IMR-90 (cell line): ENCODE results near the gene PAN3. TPM values are rescaled to one million over a fixed set of nuclear protein-coding genes. Genes with fewer than 3 reads are reported as not detected.

ENCODE experiments used
- ATAC-seq: fragments of 200-7000 bp; cut with Tn5 transposase; 2 replicates; pipeline ENCODE4 v1.9.1; 2020; ENCODE audit warnings: low read depth, mild to moderate bottlenecking, moderate library complexity
- BruUV-seq: library from RNA; stranded (reverse); fragments of 400-500 nt; replicated peaks from 2 replicates; lab custom pipeline; 2021; lab: Mats Ljungman, UMichigan
- CTCF ChIA-PET: fragments of 300-600 bp; formaldehyde crosslinking; extraction: SDS; loops from one replicate; lab custom pipeline; 2021; ENCODE audit warnings: antibody characterized with exemption; lab: Yijun Ruan, JAX
- POLR2A ChIA-PET: fragments of 300-600 bp; sonication (Branson Sonifier 250); formaldehyde crosslinking; loops from one replicate; lab custom pipeline; 2022; ENCODE audit warnings: antibody characterized with exemption; ENCODE audit not compliant: unreplicated experiment; lab: Charles Lee
- DNase-seq: peaks from one replicate; pipeline ENCODE4 v3.0.0; 2013
- H2AFZ ChIP-seq: replicated peaks from 2 replicates; pipeline ENCODE3; 2013; ENCODE audit warnings: low read length, mild to moderate bottlenecking; ENCODE audit not compliant: poor library complexity
- H2AK5ac ChIP-seq: 2 replicates; pipeline ENCODE4 v1.6.1; 2013; ENCODE audit warnings: low read depth, low read length, inconsistent platforms
- H2AK9ac ChIP-seq: replicated peaks from 2 replicates; pipeline ENCODE3; 2013; ENCODE audit warnings: mild to moderate bottlenecking, low read depth, low read length, moderate library complexity; ENCODE audit not compliant: poor library complexity
- H2BK120ac ChIP-seq: 2 replicates; pipeline ENCODE4 v1.6.1; 2013; ENCODE audit warnings: low read depth, low read length, inconsistent platforms
- H2BK15ac ChIP-seq: 3 replicates; pipeline ENCODE4 v1.6.1; 2013; ENCODE audit warnings: low read depth, low read length, inconsistent platforms
- H2BK20ac ChIP-seq: 2 replicates; pipeline ENCODE4 v1.6.1; 2013; ENCODE audit warnings: low read depth, mild to moderate bottlenecking, inconsistent platforms, low read length, moderate library complexity
- H2BK5ac ChIP-seq: 2 replicates; pipeline ENCODE4 v1.6.1; 2013; ENCODE audit warnings: mild to moderate bottlenecking, low read depth, low read length, inconsistent platforms; ENCODE audit not compliant: poor library complexity, severe bottlenecking
- H3K14ac ChIP-seq: replicated peaks from 2 replicates; pipeline ENCODE4 v1.6.1; 2013; ENCODE audit warnings: low read depth, low read length, inconsistent platforms
- H3K18ac ChIP-seq: 2 replicates; pipeline ENCODE4 v1.6.1; 2013; ENCODE audit warnings: low read depth, low read length, control low read depth
- H3K23ac ChIP-seq: 2 replicates; pipeline ENCODE4 v1.6.1; 2013; ENCODE audit warnings: low read depth, low read length, inconsistent platforms
- H3K27ac ChIP-seq: 2 replicates; pipeline ENCODE4 v1.5.1; 2013; ENCODE audit warnings: mild to moderate bottlenecking, control low read depth, low read length; ENCODE audit not compliant: insufficient read depth
- H3K27me3 ChIP-seq: 2 replicates; pipeline ENCODE4 v1.6.1; 2013; ENCODE audit warnings: low read length; ENCODE audit not compliant: control insufficient read depth, insufficient read depth
- H3K36me3 ChIP-seq: 2 replicates; pipeline ENCODE4 v1.6.1; 2013; ENCODE audit warnings: low read length, mixed read lengths; ENCODE audit not compliant: control insufficient read depth, insufficient read depth
- H3K4ac ChIP-seq: 2 replicates; pipeline ENCODE4 v1.6.1; 2013; ENCODE audit warnings: low read depth, low read length, inconsistent platforms
- H3K4me1 ChIP-seq: 2 replicates; pipeline ENCODE4 v1.6.1; 2013; ENCODE audit warnings: low read length, mixed read lengths; ENCODE audit not compliant: control insufficient read depth, insufficient read depth
- H3K4me2 ChIP-seq: 2 replicates; pipeline ENCODE4 v1.6.1; 2013; ENCODE audit warnings: low read depth, mild to moderate bottlenecking, control low read depth, low read length, moderate library complexity
- H3K4me3 ChIP-seq: 2 replicates; pipeline ENCODE4 v1.5.1; 2013; ENCODE audit warnings: low read depth, mild to moderate bottlenecking, control low read depth, low read length, moderate library complexity; ENCODE audit not compliant: insufficient read depth
- H3K56ac ChIP-seq: 2 replicates; pipeline ENCODE4 v1.6.1; 2013; ENCODE audit warnings: low read length, inconsistent platforms; ENCODE audit not compliant: insufficient read depth; ENCODE audit errors: extremely low read depth
- H3K79me1 ChIP-seq, 2 experiments: 2 replicates each; pipeline ENCODE4 v1.6.1; 2013; ENCODE audit warnings: low read length in 2 of 2, inconsistent platforms in 1 of 2, low read depth in 1 of 2
- H3K9ac ChIP-seq: 2 replicates; pipeline ENCODE4 v1.6.1; 2013; ENCODE audit warnings: low read depth, low read length, control low read depth
- H3K9me1 ChIP-seq: 2 replicates; pipeline ENCODE4 v1.6.1; 2013; ENCODE audit warnings: low read length, inconsistent platforms; ENCODE audit not compliant: insufficient read depth
- H3K9me3 ChIP-seq: 2 replicates; pipeline ENCODE4 v1.6.1; 2013; ENCODE audit warnings: low read length; ENCODE audit not compliant: control insufficient read depth, insufficient read depth
- H4K20me1 ChIP-seq: 2 replicates; pipeline ENCODE4 v1.6.1; 2013; ENCODE audit warnings: low read length, inconsistent platforms; ENCODE audit not compliant: insufficient read depth
- H4K5ac ChIP-seq: 2 replicates; pipeline ENCODE4 v1.6.1; 2013; ENCODE audit warnings: mild to moderate bottlenecking, low read depth, low read length, control low read depth
- H4K8ac ChIP-seq, 2 experiments: 2 replicates each; pipeline ENCODE4 v1.6.1; 2013; ENCODE audit warnings: low read depth in 2 of 2, low read length in 2 of 2, control low read depth in 1 of 2, inconsistent platforms in 1 of 2
- H4K91ac ChIP-seq: 2 replicates; pipeline ENCODE4 v1.6.1; 2013; ENCODE audit warnings: low read depth, low read length, inconsistent platforms; ENCODE audit not compliant: insufficient read depth
- BHLHE40 ChIP-seq: fragments of 150-350 bp; IDR thresholded peaks from 2 replicates; pipeline ENCODE4 v1.6.1; 2016; ENCODE audit warnings: mild to moderate bottlenecking, low read depth, low read length
- CEBPB ChIP-seq: IDR thresholded peaks from 2 replicates; pipeline ENCODE4 v1.6.1; 2012; ENCODE audit warnings: low read depth, low read length, improper control_type of control experiment
- CHD1 ChIP-seq: IDR thresholded peaks from 2 replicates; pipeline ENCODE4 v1.6.1; 2012; ENCODE audit warnings: low read depth, low read length, improper control_type of control experiment
- CTCF ChIP-seq: conservative IDR thresholded peaks from 2 replicates; pipeline ENCODE4 v1.5.1; 2012; ENCODE audit warnings: mild to moderate bottlenecking, low read depth, low read length, improper control_type of control experiment
- FOS ChIP-seq: fragments of 150-350 bp; IDR thresholded peaks from 2 replicates; pipeline ENCODE4 v1.6.1; 2016; ENCODE audit warnings: low read depth, low read length
- MAFK ChIP-seq: IDR thresholded peaks from 2 replicates; pipeline ENCODE4 v1.6.1; 2012; ENCODE audit warnings: low read depth, low read length, improper control_type of control experiment
- MAZ ChIP-seq: IDR thresholded peaks from 2 replicates; pipeline ENCODE4 v1.6.1; 2012; ENCODE audit warnings: low read depth, mild to moderate bottlenecking, low read length, improper control_type of control experiment, moderate library complexity, borderline replicate concordance
- MXI1 ChIP-seq: IDR thresholded peaks from 2 replicates; pipeline ENCODE4 v1.6.1; 2012; ENCODE audit warnings: low read depth, mild to moderate bottlenecking, low read length, moderate library complexity, borderline replicate concordance
- NFE2L2 ChIP-seq: fragments of 150-350 bp; IDR thresholded peaks from 2 replicates; pipeline ENCODE4 v1.6.1; 2016; ENCODE audit warnings: low read depth, mild to moderate bottlenecking, low read length
- POLR2A ChIP-seq: IDR thresholded peaks from 2 replicates; pipeline ENCODE4 v1.6.1; 2012; ENCODE audit warnings: mild to moderate bottlenecking, low read depth, low read length
- RAD21 ChIP-seq: IDR thresholded peaks from 2 replicates; pipeline ENCODE4 v1.6.1; 2012; ENCODE audit warnings: low read length, improper control_type of control experiment
- RCOR1 ChIP-seq: IDR thresholded peaks from 2 replicates; pipeline ENCODE4 v1.6.1; 2012; ENCODE audit warnings: mild to moderate bottlenecking, low read length, improper control_type of control experiment; ENCODE audit not compliant: insufficient replicate concordance
- RFX5 ChIP-seq: IDR thresholded peaks from 2 replicates; pipeline ENCODE4 v1.8.0; 2012; ENCODE audit warnings: low read depth, mild to moderate bottlenecking, low read length, moderate library complexity
- SMC3 ChIP-seq: fragments of 150-350 bp; IDR thresholded peaks from 2 replicates; pipeline ENCODE4 v1.6.1; 2016; ENCODE audit warnings: low read depth, mild to moderate bottlenecking, antibody characterized with exemption, low read length, moderate library complexity
- WGBS, 2 experiments: methylation state at CpG; one replicate each; pipeline versions ENCODE4 v1.1.5 to v1.1.7; 2013; ENCODE audit warnings: missing lambda C conversion rate in 2 of 2; ENCODE audit not compliant: insufficient read length in 1 of 2; ENCODE audit errors: extremely low coverage in 2 of 2; 5-methylcytosine and 5-hydroxymethylcytosine counted together
- dilution Hi-C: fragments of 300-500 bp; cut with HindIII; formaldehyde crosslinking; loops from one replicate; pipeline ENCODE4 v1.14.3; 2018; ENCODE audit warnings: low sequenced_read_pairs; ENCODE audit not compliant: unreplicated experiment
- in situ Hi-C: fragments of 300-500 bp; cut with MboI; formaldehyde crosslinking; loops from 3 replicates; pipeline ENCODE4 v1.14.3; 2019; ENCODE audit warnings: low sequenced_read_pairs, inconsistent platforms, mixed read lengths
- intact Hi-C: fragments of 100-400 bp; cut with micrococcal nuclease; formaldehyde crosslinking; loops from 2 replicates; pipeline ENCODE4 v1.10.0; 2022
- polyA plus RNA-seq, 3 experiments: library from polyadenylated mRNA; depleted of rRNA; stranded (reverse); fragments of >200 nt; gene quantifications; 2 replicates each; pipeline ENCODE4 v1.2.3, GENCODE V29; 2012; ENCODE audit warnings: low replicate concordance in 1 of 3
- total RNA-seq: library from RNA; depleted of rRNA; stranded (reverse); fragments of >200 nt; gene quantifications from 2 replicates; pipeline ENCODE4 v1.2.3, GENCODE V29; 2012
- TF ChIP-seq, protein P1 (sequence below): fragments of 150-350 bp; IDR thresholded peaks from 2 replicates; pipeline ENCODE4 v1.6.1; 2017; ENCODE audit warnings: mild to moderate bottlenecking, antibody characterized with exemption, low read length, low read depth
- TF ChIP-seq, protein P2 (sequence below): fragments of 150-350 bp; IDR thresholded peaks from 2 replicates; pipeline ENCODE4 v1.6.1; 2016; ENCODE audit warnings: low read depth, mild to moderate bottlenecking, low read length, moderate library complexity, borderline replicate concordance

Gene PAN3
- total and polyA plus RNA-seq, 2 of the 4 experiments (the other 2 are of a cell fraction) = 6.6 to 15.1 TPM

GRCh38 chr13:28258417-28258816, 120.1 kb downstream of the PAN3 start:
- Histone ChIP-seq H3K27ac (no peak overlapping the region), H2BK120ac (no peak overlapping the region), H4K5ac (no peak overlapping the region), H2BK20ac (no peak overlapping the region), H3K9me1 (peaks cover 10% of the 10 kb centered on the region; the same call in 1 of the 2 replicates), H3K79me1 (peaks cover 3 to 7% of the 10 kb centered on the region in 2 experiments; a peak in 2 of 4 replicates), H3K4ac (no peak overlapping the region), H2BK5ac (no peak overlapping the region), H3K23ac (no peak overlapping the region), H3K9ac (no peak overlapping the region), H2AK9ac (no peak overlapping the region), H3K14ac (no peak overlapping the region), H3K9me3 (no peaks in the 10 kb centered on the region), H2BK15ac (no peak overlapping the region), H4K20me1 (no peaks in the 10 kb centered on the region), H3K36me3 (peaks cover 20% of the 10 kb centered on the region), H3K4me1 (no peaks in the 10 kb centered on the region), H3K27me3 (no peaks in the 10 kb centered on the region), H4K91ac (no peak overlapping the region), H3K4me3 (no peak overlapping the region), H2AK5ac (no peak overlapping the region), H3K56ac (no peak overlapping the region), H3K4me2 (no peak overlapping the region), H4K8ac (no peak overlapping the region), H2AFZ (no peak overlapping the region), H3K18ac (no peak overlapping the region)
- TF ChIP-seq, protein P1, sequence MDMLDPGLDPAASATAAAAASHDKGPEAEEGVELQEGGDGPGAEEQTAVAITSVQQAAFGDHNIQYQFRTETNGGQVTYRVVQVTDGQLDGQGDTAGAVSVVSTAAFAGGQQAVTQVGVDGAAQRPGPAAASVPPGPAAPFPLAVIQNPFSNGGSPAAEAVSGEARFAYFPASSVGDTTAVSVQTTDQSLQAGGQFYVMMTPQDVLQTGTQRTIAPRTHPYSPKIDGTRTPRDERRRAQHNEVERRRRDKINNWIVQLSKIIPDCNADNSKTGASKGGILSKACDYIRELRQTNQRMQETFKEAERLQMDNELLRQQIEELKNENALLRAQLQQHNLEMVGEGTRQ = no peak
- TF ChIP-seq MAZ (no peak), CEBPB (no peak), MXI1 (no peak), CHD1 (no peak), NFE2L2 (no peak), CTCF (no peak), RAD21 (no peak), POLR2A (no peak), MAFK (no peak), RFX5 (no peak), FOS (no peak), BHLHE40 (no peak), SMC3 (no peak), RCOR1 (no peak)
- TF ChIP-seq, protein P2, sequence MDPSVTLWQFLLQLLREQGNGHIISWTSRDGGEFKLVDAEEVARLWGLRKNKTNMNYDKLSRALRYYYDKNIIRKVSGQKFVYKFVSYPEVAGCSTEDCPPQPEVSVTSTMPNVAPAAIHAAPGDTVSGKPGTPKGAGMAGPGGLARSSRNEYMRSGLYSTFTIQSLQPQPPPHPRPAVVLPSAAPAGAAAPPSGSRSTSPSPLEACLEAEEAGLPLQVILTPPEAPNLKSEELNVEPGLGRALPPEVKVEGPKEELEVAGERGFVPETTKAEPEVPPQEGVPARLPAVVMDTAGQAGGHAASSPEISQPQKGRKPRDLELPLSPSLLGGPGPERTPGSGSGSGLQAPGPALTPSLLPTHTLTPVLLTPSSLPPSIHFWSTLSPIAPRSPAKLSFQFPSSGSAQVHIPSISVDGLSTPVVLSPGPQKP = no peak
- no CpG with 5 or more reads among the region's 3 CpGs for WGBS, 2 experiments
- POLR2A ChIA-PET = no interaction called here
- no TSS peak for BruUV-seq
- no peak for ATAC-seq
- in situ Hi-C loops (no loop called here), dilution Hi-C loops (no loop called here), intact Hi-C loops (no loop called here)
- CTCF ChIA-PET = interaction anchor here (0.6 kb wide), 1 partner anchor 15 kb away, joined by 3 read pairs; no protein-coding TSS in a partner anchor
- DNase-seq = no peak
